Activated CD4-positive, alpha-beta T cell treated with anti-CD3 and anti-CD28 coated beads for 24 hours (primary cell): ENCODE results near the gene LRGUK.

Source experiments
- DNase-seq, 2 donors: peaks; one replicate each; pipeline ENCODE4 v3.0.0-alpha.2; 2020; ENCODE audit warnings: low read depth in 2 of 2

LRGUK gene

GRCh38 chr7:134301592-134301991, 174.5 kb downstream of the LRGUK start:
- no peak for DNase-seq

- no peak for DNase-seq
Measured at GRCh38 chr7:134302120-134302519, 175.0 kb downstream of the LRGUK start.

- no peak for DNase-seq
Measured at GRCh38 chr7:134307320-134307719, 180.2 kb downstream of the LRGUK start.

- DNase-seq, result no peak
Measured at GRCh38 chr7:134308548-134308947, 181.4 kb downstream of the LRGUK start.

GRCh38 chr7:134311807-134312206, 184.7 kb downstream of the LRGUK start:
- no peak for DNase-seq

GRCh38 chr7:134312717-134313116, 185.6 kb downstream of the LRGUK start:
- DNase-seq, result no peak

- DNase-seq, result no peak
Measured at GRCh38 chr7:134313543-134313942, 186.4 kb downstream of the LRGUK start.
